ENCODE results near the gene LRRC42. TPM values are rescaled to one million over a fixed set of nuclear protein-coding genes. Genes with fewer than 3 reads are reported as not detected.
"Not testable (repeated sequence)": the region's sequence is repeated elsewhere in the genome, so short reads cannot be mapped to it uniquely, and the experiment has no call there.

The LRRC42 gene
- total RNA-seq, 2 experiments from 2014 or later = 20.5 to 22.3 TPM

- DNase-seq = no peak
- no peaks in the 10 kb centered on the region for H3K9me3 Mint-ChIP-seq (ENCODE audit: low read depth)
Measured at GRCh38 chr1:53964109-53964508, 18.0 kb downstream of the LRRC42 start.

DNA sequence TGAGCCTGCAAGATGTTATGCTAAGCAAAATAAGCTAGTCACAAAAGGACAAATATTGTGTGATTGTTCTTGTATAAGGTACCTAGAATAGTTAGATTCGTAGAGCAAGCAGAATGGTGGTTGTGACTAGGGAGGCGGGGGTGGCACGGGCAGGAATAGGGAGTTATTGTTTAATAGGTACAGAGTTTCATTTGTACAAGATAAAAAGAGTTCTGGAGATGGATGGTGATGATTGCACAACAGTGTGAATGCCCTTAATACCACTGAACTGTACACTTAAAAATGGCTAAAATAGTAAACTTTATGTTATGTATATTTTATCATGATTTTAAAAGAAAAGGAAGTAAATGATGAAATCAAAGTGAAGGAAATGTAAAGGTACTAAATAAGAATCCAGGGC, 20.6 kb downstream of the LRRC42 start:
- Mint-ChIP-seq H3K36me3 (peaks cover 33% of the 10 kb centered on the region), H3K4me1 (peaks cover 3% of the 10 kb centered on the region), H3K27ac (no peak overlapping the region), H3K4me3 (no peak overlapping the region), H3K27me3 (no peaks in the 10 kb centered on the region), H3K9me3 (ENCODE audit: low read depth) (no peaks in the 10 kb centered on the region)
- DNase-seq (no peak), ATAC-seq (no peak)
- CTCF ChIA-PET = interaction anchor here (1.3 to 3.0 kb wide), 3 partner anchors 88 to 106 kb away, joined by 3 to 9 read pairs (median 5); no protein-coding TSS in a partner anchor

More at GRCh38 chr1:53964109-53964508, 18.0 kb downstream of the LRRC42 start:
- ATAC-seq = no peak
- no peaks in the 10 kb centered on the region for H3K4me1 Mint-ChIP-seq
- no peaks in the 10 kb centered on the region for H3K27me3 Mint-ChIP-seq
- CTCF ChIA-PET = no interaction called here
- H3K27ac Mint-ChIP-seq = no peak overlapping the region
- no peak overlapping the region for H3K4me3 Mint-ChIP-seq
- peaks cover 27% of the 10 kb centered on the region for H3K36me3 Mint-ChIP-seq

GRCh38 chr1:53967409-53968124, 21.4 kb downstream of the LRRC42 start:
- Mint-ChIP-seq H3K4me3 (no peak overlapping the region), H3K9me3 (ENCODE audit: low read depth) (no peaks in the 10 kb centered on the region), H3K27me3 (no peaks in the 10 kb centered on the region), H3K4me1 (peaks cover 4% of the 10 kb centered on the region), H3K36me3 (peaks cover 34% of the 10 kb centered on the region), H3K27ac (no peak overlapping the region)
- DNase-seq (no peak), ATAC-seq (no peak)
- CTCF ChIA-PET = interaction anchor here (3.0 kb wide), 1 partner anchor 89 kb away, joined by 9 read pairs; no protein-coding TSS in a partner anchor

DNA sequence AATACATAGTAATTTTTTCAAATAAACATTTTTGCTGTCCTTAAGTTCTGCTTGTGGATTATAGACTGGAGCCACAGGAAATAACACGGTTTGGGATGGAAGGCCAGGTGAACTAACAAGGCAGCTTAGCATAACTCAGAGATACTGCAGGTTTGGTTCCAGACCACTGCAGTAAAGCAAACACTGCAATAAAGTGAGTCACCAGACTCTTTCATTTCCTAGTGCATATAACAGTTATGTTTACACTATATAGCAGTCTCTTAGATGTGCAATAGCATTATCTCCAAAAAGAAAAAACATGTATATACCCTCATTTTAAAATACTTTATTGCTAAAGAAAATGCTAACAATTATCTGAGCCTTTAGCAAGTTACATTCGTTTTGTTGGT, 22.0 kb downstream of the LRRC42 start:
- DNase-seq = no peak
- no peaks in the 10 kb centered on the region for H3K27me3 Mint-ChIP-seq
- H3K27ac Mint-ChIP-seq = no peak overlapping the region
- peaks cover 4% of the 10 kb centered on the region for H3K4me1 Mint-ChIP-seq
- CTCF ChIA-PET = interaction anchor here (3.0 kb wide), 1 partner anchor 89 kb away, joined by 9 read pairs; no protein-coding TSS in a partner anchor
- no peak overlapping the region for H3K4me3 Mint-ChIP-seq
- peaks cover 36% of the 10 kb centered on the region for H3K36me3 Mint-ChIP-seq
- no peaks in the 10 kb centered on the region for H3K9me3 Mint-ChIP-seq (ENCODE audit: low read depth)
- no peak for ATAC-seq

- ATAC-seq; H3K4me1 Mint-ChIP-seq; CTCF ChIA-PET; DNase-seq; H3K27me3 Mint-ChIP-seq; H3K9me3 Mint-ChIP-seq (ENCODE audit: low read depth); H3K27ac Mint-ChIP-seq; H3K4me3 Mint-ChIP-seq: not testable (repeated sequence)
- peaks cover 34% of the 10 kb centered on the region for H3K36me3 Mint-ChIP-seq
Measured at GRCh38 chr1:53969323-53969722, 23.2 kb downstream of the LRRC42 start.

DNA sequence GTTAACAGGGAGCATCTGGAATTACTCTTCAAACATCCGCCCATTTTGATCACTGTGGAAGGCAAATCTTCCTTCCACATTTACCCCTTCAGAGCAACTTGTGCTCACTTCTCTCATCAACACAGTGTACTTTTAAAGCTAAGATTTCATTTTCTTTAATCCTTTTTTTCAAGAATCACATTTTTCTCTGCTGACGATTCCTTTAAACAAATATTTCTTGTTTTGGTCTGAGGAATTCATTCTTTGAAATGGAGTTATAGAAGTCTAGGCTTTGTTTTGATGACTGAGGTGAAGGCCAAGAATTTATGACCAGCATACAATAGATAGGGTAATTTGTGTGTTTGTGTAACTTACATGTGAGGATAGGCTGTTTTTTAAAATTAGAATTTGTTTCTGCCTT, 25.6 kb downstream of the LRRC42 start:
- ATAC-seq (no peak), DNase-seq (no peak)
- Mint-ChIP-seq H3K4me1 (peaks cover 10% of the 10 kb centered on the region), H3K4me3 (no peak overlapping the region), H3K36me3 (peaks cover 28% of the 10 kb centered on the region), H3K27ac (no peak overlapping the region), H3K9me3 (ENCODE audit: low read depth) (no peaks in the 10 kb centered on the region), H3K27me3 (no peaks in the 10 kb centered on the region)
- CTCF ChIA-PET = interaction anchor here (1.2 kb wide), 1 partner anchor 12 kb away, joined by 3 read pairs; no protein-coding TSS in a partner anchor

- Mint-ChIP-seq H3K27ac (no peak overlapping the region), H3K36me3 (peaks cover 14% of the 10 kb centered on the region), H3K27me3 (no peaks in the 10 kb centered on the region), H3K4me3 (no peak overlapping the region), H3K4me1 (peaks cover 10% of the 10 kb centered on the region), H3K9me3 (ENCODE audit: low read depth) (no peaks in the 10 kb centered on the region)
- no peak for DNase-seq
- CTCF ChIA-PET = interaction anchor here (0.9 to 1.6 kb wide), 2 partner anchors 16 to 115 kb away, joined by 3 to 6 read pairs; no protein-coding TSS in a partner anchor
- no peak for ATAC-seq
Measured at GRCh38 chr1:53975861-53976260, 29.7 kb downstream of the LRRC42 start.

DNA sequence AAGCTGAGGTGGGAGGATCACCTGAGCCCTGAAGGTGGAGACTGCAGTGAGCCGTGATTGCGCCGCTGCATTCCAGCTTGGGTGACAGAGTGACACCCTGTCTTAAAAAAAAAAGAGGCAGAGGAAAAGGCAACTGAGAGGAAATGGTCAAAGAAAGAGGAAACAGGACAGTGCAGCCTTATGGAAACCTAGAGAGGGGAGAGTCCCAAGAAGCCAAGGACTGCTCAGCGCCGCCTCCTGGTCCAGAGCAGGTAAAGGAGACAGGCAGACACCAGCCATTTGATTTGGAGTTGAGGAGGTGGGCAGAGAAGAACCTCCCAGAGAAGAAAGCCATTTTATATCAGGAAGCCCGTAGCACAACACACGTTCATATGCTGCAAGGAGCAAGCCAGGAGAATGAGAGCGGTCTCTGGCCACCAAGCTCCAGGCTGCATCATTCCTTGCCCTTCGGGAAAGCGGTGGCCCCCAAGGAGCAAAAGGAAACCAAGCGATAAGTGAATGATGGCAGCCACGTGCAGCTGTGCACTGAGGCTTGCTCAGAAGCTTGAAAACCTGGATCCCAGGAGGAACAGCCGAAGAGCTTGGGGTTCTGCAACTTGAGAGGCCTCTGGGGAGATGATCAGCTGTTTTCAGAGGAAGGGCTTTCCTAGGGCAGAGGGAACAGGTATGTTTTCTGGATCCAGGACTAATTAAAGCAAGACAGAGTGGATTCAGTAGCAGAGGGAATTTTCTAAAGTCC, 33.7 kb downstream of the LRRC42 start:
- Mint-ChIP-seq H3K4me1 (peaks cover 6% of the 10 kb centered on the region), H3K27ac (no peak overlapping the region), H3K27me3 (no peaks in the 10 kb centered on the region), H3K4me3 (no peak overlapping the region), H3K9me3 (ENCODE audit: low read depth) (no peaks in the 10 kb centered on the region), H3K36me3 (no peaks in the 10 kb centered on the region)
- DNase-seq (no peak), ATAC-seq (no peak)
- CTCF ChIA-PET = no interaction called here

DNA sequence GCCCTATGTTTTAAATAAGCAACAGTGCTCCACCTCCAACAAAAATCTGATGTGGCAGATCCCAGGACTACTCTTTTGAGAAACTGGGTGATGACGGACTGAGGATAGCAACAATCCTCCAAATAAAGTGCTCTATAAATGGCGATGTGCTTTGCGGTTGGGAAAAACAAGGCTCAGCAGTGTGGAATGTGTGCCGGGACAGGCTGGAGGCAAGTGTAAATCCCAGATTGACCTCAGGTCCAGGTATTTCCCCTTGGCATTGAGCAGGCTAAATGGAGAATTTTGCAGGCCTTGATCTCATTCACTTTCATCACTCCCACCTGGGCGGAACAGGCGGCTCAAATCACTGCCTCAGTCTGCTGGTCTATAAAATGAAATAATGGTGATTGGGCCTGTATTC, 35.1 kb downstream of the LRRC42 start:
- H3K4me1 Mint-ChIP-seq = peaks cover 8% of the 10 kb centered on the region
- DNase-seq = no peak
- H3K4me3 Mint-ChIP-seq = no peak overlapping the region
- ATAC-seq = no peak
- H3K9me3 Mint-ChIP-seq (ENCODE audit: low read depth) = no peaks in the 10 kb centered on the region
- H3K27me3 Mint-ChIP-seq = no peaks in the 10 kb centered on the region
- H3K36me3 Mint-ChIP-seq = no peaks in the 10 kb centered on the region
- CTCF ChIA-PET = no interaction called here
- no peak overlapping the region for H3K27ac Mint-ChIP-seq

- Mint-ChIP-seq H3K9me3 (ENCODE audit: low read depth) (no peaks in the 10 kb centered on the region), H3K36me3 (no peaks in the 10 kb centered on the region), H3K4me3 (no peak overlapping the region), H3K4me1 (peaks cover 4% of the 10 kb centered on the region), H3K27ac (no peak overlapping the region), H3K27me3 (no peaks in the 10 kb centered on the region)
- CTCF ChIA-PET = interaction anchor here (0.8 kb wide), 1 partner anchor 22 kb away, joined by 3 read pairs; no protein-coding TSS in a partner anchor
- DNase-seq = no peak
- no peak for ATAC-seq
Measured at GRCh38 chr1:53982034-53982762, 36.0 kb downstream of the LRRC42 start.

- H3K4me1 Mint-ChIP-seq = peaks cover 8% of the 10 kb centered on the region
- H3K36me3 Mint-ChIP-seq = no peaks in the 10 kb centered on the region
- no peak overlapping the region for H3K27ac Mint-ChIP-seq
- CTCF ChIA-PET = interaction anchor here (0.8 kb wide), 1 partner anchor 23 kb away, joined by 3 read pairs; no protein-coding TSS in a partner anchor
- no peak overlapping the region for H3K4me3 Mint-ChIP-seq
- ATAC-seq (no peak), DNase-seq (no peak)
- H3K27me3 Mint-ChIP-seq = no peaks in the 10 kb centered on the region
- no peaks in the 10 kb centered on the region for H3K9me3 Mint-ChIP-seq (ENCODE audit: low read depth)
Measured at GRCh38 chr1:53982763-53983104, 36.6 kb downstream of the LRRC42 start.

- ATAC-seq (no peak), DNase-seq (no peak)
- no peaks in the 10 kb centered on the region for H3K36me3 Mint-ChIP-seq
- no peak overlapping the region for H3K27ac Mint-ChIP-seq
- CTCF ChIA-PET = no interaction called here
- no peaks in the 10 kb centered on the region for H3K27me3 Mint-ChIP-seq
- H3K4me3 Mint-ChIP-seq = no peak overlapping the region
- H3K4me1 Mint-ChIP-seq = peaks cover 12% of the 10 kb centered on the region
- no peaks in the 10 kb centered on the region for H3K9me3 Mint-ChIP-seq (ENCODE audit: low read depth)
Measured at GRCh38 chr1:53984726-53985125, 38.6 kb downstream of the LRRC42 start.

DNA sequence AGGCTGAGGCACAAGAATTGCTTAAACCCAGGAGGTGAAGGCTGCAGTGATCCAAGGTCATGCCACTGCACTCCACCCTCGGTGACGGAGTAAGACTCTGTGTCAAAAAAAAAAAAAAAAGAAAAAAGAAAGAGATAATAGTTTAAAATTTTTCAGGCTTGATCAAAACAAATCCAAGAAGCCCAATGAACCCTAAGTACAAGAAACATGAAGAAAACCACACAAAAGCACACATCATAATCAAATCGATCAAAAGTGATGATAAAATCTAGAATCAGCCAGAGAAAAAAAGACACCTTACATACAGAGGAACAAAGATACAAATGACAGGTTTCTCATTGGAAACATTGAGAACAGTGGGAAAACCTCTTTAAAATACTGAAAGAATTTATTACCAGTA, 40.3 kb downstream of the LRRC42 start:
- no peak for DNase-seq
- no peak overlapping the region for H3K27ac Mint-ChIP-seq
- H3K4me3 Mint-ChIP-seq = no peak overlapping the region
- CTCF ChIA-PET = no interaction called here
- H3K36me3 Mint-ChIP-seq = no peaks in the 10 kb centered on the region
- H3K4me1 Mint-ChIP-seq = peaks cover 12% of the 10 kb centered on the region
- no peaks in the 10 kb centered on the region for H3K27me3 Mint-ChIP-seq
- no peak for ATAC-seq
- no peaks in the 10 kb centered on the region for H3K9me3 Mint-ChIP-seq (ENCODE audit: low read depth)

Measured in activated CD8-positive, alpha-beta memory T cell treated with anti-CD3 and anti-CD28 coated beads, Interleukin-2, amount 10 ng/mL, durations not matched to agents 7 days and 5 days (primary cell).